ENCODE measurements around the gene FAM98A. TPM values are rescaled to one million over a fixed set of nuclear protein-coding genes. Genes with fewer than 3 reads are reported as not detected.
A peak's percentile ranks its signal among the peaks of the same experiment; 100 is the strongest.

Gene FAM98A
- total RNA-seq, 1 experiment from 2014 or later = 91.1 TPM

DNA sequence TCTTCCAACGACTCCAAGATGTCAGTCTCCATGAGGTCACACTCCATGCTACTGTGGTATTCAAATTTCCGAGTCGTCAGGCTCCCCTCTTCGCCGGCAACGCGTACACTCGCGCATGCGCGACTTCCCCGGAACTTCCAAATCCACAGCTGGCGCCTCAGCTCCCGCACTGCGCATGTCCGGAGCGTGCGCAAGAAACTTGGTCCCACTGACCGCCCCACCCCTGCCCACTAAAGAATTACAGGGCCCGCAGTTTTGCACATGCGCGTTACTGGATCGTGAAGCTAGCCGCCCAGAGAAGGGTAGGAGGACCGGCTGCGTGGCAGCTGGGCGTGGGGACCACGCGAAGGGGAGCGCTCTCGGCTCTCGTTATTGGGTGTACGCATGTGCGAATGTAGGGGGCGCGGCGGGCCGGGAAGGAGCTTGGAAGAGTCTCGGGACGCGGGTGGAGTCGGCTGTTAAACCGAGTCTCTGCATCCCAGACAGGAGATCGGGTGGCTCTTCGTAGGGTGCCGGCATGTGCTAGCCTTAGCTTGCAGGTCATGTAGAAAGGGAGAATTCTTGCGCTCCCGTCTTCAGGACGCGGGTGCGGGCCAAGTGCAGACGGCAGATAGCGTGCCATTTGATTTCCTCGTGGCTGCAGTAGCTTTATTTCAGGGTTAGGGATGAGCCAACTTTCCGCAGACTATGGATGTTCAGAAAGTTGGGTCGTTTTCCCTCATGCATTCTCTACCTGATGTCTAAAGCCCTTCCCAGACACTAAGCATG is at the start of gene FAM98A (continued):
- TF ChIP-seq, protein P1, sequence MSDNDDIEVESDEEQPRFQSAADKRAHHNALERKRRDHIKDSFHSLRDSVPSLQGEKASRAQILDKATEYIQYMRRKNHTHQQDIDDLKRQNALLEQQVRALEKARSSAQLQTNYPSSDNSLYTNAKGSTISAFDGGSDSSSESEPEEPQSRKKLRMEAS (CRISPR knock-in tag; IDR thresholded peaks at IDR 0.05) = peak; percentile 96
- no peak for TF ChIP-seq ZNF416 (CRISPR knock-in tag; IDR thresholded peaks at IDR 0.05)
- peak; percentile 37; the same call in 1 of the 2 replicates for TF ChIP-seq TEAD4 (CRISPR knock-in tag; IDR thresholded peaks at IDR 0.05)
- no peak for TF ChIP-seq FOXJ3 (CRISPR knock-in tag; IDR thresholded peaks at IDR 0.05; ENCODE audit: borderline replicate concordance)
- TF ChIP-seq ATF1 (CRISPR knock-in tag; IDR thresholded peaks at IDR 0.05) = 0 out of 2 replicates have a peak, but pooled peaks have one; percentile 69
- 0 out of 2 replicates have a peak, but pooled peaks have one; percentile 26 for TF ChIP-seq E2F5 (CRISPR knock-in tag; IDR thresholded peaks at IDR 0.05)
- no peak for TF ChIP-seq KAT7 (CRISPR knock-in tag; IDR thresholded peaks at IDR 0.05; ENCODE audit: borderline replicate concordance)
- TF ChIP-seq ZBTB21 (CRISPR knock-in tag; IDR thresholded peaks at IDR 0.05; ENCODE audit: borderline replicate concordance) = no peak

DNA sequence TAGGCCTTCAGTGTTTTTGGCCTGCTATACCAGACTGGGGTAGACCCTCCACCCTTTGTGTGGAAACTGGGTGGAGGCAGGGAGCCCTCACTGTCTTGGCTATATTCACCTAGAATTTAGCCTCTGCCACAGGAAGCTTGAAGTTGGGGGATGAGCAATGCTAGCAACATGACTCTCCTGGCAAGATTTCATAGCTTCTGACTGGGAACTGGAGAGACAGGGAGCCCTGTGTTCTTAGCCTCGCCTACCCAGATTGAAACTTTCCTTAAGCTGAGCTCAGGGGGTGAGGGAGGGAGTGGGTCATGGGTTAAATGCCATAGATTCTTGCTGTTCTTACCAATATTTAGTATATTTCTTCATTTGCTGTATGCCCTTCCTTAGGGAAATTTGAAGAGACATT is 46.8 kb upstream of the FAM98A start:
- CTCF ChIA-PET = no interaction called here
- TF ChIP-seq, protein P2, sequence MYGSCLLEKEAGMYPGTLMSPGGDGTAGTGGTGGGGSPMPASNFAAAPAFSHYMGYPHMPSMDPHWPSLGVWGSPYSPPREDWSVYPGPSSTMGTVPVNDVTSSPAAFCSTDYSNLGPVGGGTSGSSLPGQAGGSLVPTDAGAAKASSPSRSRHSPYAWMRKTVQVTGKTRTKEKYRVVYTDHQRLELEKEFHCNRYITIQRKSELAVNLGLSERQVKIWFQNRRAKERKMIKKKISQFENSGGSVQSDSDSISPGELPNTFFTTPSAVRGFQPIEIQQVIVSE (CRISPR knock-in tag; IDR thresholded peaks at IDR 0.05; ENCODE audit: borderline replicate concordance) = no peak
- no peak for TF ChIP-seq RELA (CRISPR knock-in tag; IDR thresholded peaks at IDR 0.05; ENCODE audit: borderline replicate concordance)
- TF ChIP-seq TP53 (CRISPR knock-in tag; IDR thresholded peaks at IDR 0.05) = no peak
- TF ChIP-seq ARID4B (CRISPR knock-in tag; IDR thresholded peaks at IDR 0.05; ENCODE audit: borderline replicate concordance) = no peak
- TF ChIP-seq ZNF263 (CRISPR knock-in tag; IDR thresholded peaks at IDR 0.05; ENCODE audit: low read depth) = no peak
- TF ChIP-seq GRHL2 (CRISPR knock-in tag; IDR thresholded peaks at IDR 0.05; ENCODE audit: insufficient replicate concordance, severe bottlenecking) = no peak
- TF ChIP-seq FOXP1 (CRISPR knock-in tag; IDR thresholded peaks at IDR 0.05; ENCODE audit: borderline replicate concordance) = no peak
- no peak for TF ChIP-seq ETV6 (CRISPR knock-in tag; IDR thresholded peaks at IDR 0.05)
- TF ChIP-seq ZNF396 (CRISPR knock-in tag; IDR thresholded peaks at IDR 0.05; ENCODE audit: borderline replicate concordance) = no peak
- no peak for TF ChIP-seq SMAD4 (CRISPR knock-in tag; IDR thresholded peaks at IDR 0.05)
- no peak for TF ChIP-seq NFYB (CRISPR knock-in tag; conservative IDR thresholded peaks at IDR 0.05; ENCODE audit: low read depth)
- no peak for TF ChIP-seq SOX15 (CRISPR knock-in tag; IDR thresholded peaks at IDR 0.05)
- TF ChIP-seq, protein P3, sequence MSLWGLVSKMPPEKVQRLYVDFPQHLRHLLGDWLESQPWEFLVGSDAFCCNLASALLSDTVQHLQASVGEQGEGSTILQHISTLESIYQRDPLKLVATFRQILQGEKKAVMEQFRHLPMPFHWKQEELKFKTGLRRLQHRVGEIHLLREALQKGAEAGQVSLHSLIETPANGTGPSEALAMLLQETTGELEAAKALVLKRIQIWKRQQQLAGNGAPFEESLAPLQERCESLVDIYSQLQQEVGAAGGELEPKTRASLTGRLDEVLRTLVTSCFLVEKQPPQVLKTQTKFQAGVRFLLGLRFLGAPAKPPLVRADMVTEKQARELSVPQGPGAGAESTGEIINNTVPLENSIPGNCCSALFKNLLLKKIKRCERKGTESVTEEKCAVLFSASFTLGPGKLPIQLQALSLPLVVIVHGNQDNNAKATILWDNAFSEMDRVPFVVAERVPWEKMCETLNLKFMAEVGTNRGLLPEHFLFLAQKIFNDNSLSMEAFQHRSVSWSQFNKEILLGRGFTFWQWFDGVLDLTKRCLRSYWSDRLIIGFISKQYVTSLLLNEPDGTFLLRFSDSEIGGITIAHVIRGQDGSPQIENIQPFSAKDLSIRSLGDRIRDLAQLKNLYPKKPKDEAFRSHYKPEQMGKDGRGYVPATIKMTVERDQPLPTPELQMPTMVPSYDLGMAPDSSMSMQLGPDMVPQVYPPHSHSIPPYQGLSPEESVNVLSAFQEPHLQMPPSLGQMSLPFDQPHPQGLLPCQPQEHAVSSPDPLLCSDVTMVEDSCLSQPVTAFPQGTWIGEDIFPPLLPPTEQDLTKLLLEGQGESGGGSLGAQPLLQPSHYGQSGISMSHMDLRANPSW (CRISPR knock-in tag; conservative IDR thresholded peaks at IDR 0.05; ENCODE audit: low read depth) = no peak
- TF ChIP-seq, protein P4, sequence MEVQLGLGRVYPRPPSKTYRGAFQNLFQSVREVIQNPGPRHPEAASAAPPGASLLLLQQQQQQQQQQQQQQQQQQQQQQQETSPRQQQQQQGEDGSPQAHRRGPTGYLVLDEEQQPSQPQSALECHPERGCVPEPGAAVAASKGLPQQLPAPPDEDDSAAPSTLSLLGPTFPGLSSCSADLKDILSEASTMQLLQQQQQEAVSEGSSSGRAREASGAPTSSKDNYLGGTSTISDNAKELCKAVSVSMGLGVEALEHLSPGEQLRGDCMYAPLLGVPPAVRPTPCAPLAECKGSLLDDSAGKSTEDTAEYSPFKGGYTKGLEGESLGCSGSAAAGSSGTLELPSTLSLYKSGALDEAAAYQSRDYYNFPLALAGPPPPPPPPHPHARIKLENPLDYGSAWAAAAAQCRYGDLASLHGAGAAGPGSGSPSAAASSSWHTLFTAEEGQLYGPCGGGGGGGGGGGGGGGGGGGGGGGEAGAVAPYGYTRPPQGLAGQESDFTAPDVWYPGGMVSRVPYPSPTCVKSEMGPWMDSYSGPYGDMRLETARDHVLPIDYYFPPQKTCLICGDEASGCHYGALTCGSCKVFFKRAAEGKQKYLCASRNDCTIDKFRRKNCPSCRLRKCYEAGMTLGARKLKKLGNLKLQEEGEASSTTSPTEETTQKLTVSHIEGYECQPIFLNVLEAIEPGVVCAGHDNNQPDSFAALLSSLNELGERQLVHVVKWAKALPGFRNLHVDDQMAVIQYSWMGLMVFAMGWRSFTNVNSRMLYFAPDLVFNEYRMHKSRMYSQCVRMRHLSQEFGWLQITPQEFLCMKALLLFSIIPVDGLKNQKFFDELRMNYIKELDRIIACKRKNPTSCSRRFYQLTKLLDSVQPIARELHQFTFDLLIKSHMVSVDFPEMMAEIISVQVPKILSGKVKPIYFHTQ (CRISPR knock-in tag; IDR thresholded peaks at IDR 0.05) = no peak

More for the DNA sequence above, 46.8 kb upstream of the FAM98A start:
- ATAC-seq (no peak), DNase-seq (ENCODE audit: low spot score) (no peak)
- Mint-ChIP-seq H3K4me1 (peaks cover 10% of the 10 kb centered on the region), H3K9me3 (peaks cover 24% of the 10 kb centered on the region), H3K4me3 (no peak overlapping the region), H3K36me3 (peaks cover 21% of the 10 kb centered on the region), H3K27ac (no peak overlapping the region), H3K27me3 (ENCODE audit: low read depth) (no peaks in the 10 kb centered on the region)
- POLR2A ChIA-PET = no interaction called here

Data from WTC11 (cell line).